DMS53 treated with DMSO at 0.1 percent for 48 hours (cell line): ENCODE results near the gene RAP1GAP2.
"Not testable (repeated sequence)": the region's sequence is repeated elsewhere in the genome, so short reads cannot be mapped to it uniquely, and the experiment has no call there.

Experiments used
- DNase-seq: peaks from one replicate; lab custom pipeline; 2025; ENCODE audit not compliant: unreplicated experiment; lab: John Stamatoyannopoulos, UW

Gene RAP1GAP2

GRCh38 chr17:3034578-3034920 lies 238.3 kb downstream of the RAP1GAP2 start:
- DNase-seq, result no peak

- DNase-seq, result no peak
These were observed 239.2 kb downstream of the RAP1GAP2 start for GRCh38 chr17:3035256-3035967.

- no peak for DNase-seq
These were observed 239.7 kb downstream of the RAP1GAP2 start for GRCh38 chr17:3035968-3036280.

- DNase-seq, result no peak
These were observed 240.6 kb downstream of the RAP1GAP2 start for GRCh38 chr17:3036800-3037199.

GRCh38 chr17:3037259-3037658 lies 241.0 kb downstream of the RAP1GAP2 start:
- DNase-seq, result no peak

- no peak for DNase-seq
These were observed 242.7 kb downstream of the RAP1GAP2 start for GRCh38 chr17:3038941-3039340.

- no peak for DNase-seq
These were observed 243.5 kb downstream of the RAP1GAP2 start for GRCh38 chr17:3039736-3040135.

- DNase-seq, result no peak
These were observed 244.6 kb downstream of the RAP1GAP2 start for GRCh38 chr17:3040882-3041281.

- no peak for DNase-seq
These were observed 247.6 kb downstream of the RAP1GAP2 start for GRCh38 chr17:3043737-3044365.

- DNase-seq, result no peak
These were observed 250.5 kb downstream of the RAP1GAP2 start for GRCh38 chr17:3046753-3047152.

- peak; percentile 93 for DNase-seq
These were observed 252.7 kb downstream of the RAP1GAP2 start for GRCh38 chr17:3048727-3049471.

- no peak for DNase-seq
These were observed 253.6 kb downstream of the RAP1GAP2 start for GRCh38 chr17:3049705-3050295.

GRCh38 chr17:3054868-3055267 lies 258.6 kb downstream of the RAP1GAP2 start:
- DNase-seq, result not testable (repeated sequence)

GRCh38 chr17:3062824-3063377 lies 266.7 kb downstream of the RAP1GAP2 start:
- not testable (repeated sequence) for DNase-seq

- DNase-seq, result not testable (repeated sequence)
These were observed 267.3 kb downstream of the RAP1GAP2 start, which contains the start of gene OR1D5 for GRCh38 chr17:3063507-3063906. Gene OR1D5 (minus strand): TSS chr17:3063607. CDS start chr17:3063607, 0 bp downstream.

- DNase-seq, result not testable (repeated sequence)
These were observed 269.0 kb downstream of the RAP1GAP2 start for GRCh38 chr17:3065192-3065591.

GRCh38 chr17:3073850-3074249 lies 277.6 kb downstream of the RAP1GAP2 start:
- not testable (repeated sequence) for DNase-seq
